Caco-2 (cell line): Measurements from ENCODE around the gene HMG20A. TPM values are rescaled to one million over a fixed set of nuclear protein-coding genes. Genes with fewer than 3 reads are reported as not detected.

Experiments
- BruUV-seq: library from RNA; stranded (reverse); fragments of 400-500 nt; replicated peaks from 2 replicates; lab custom pipeline; 2021; lab: Mats Ljungman, UMichigan
- CTCF ChIA-PET: fragments of 300-600 bp; sonication (Branson Sonifier 250); formaldehyde crosslinking; loops from one replicate; lab custom pipeline; 2022; ENCODE audit warnings: antibody characterized with exemption; lab: Charles Lee
- POLR2A ChIA-PET: fragments of 300-600 bp; sonication (Branson Sonifier 250); formaldehyde crosslinking; loops from one replicate; lab custom pipeline; 2022; ENCODE audit warnings: antibody characterized with exemption; lab: Charles Lee
- DNase-seq, 2 experiments: peaks; one replicate each; pipeline versions ENCODE4 v3.0.0 to v3.0.0-alpha.2; 2020 to 2022
- H3K27me3 ChIP-seq: replicated peaks from 2 replicates; pipeline ENCODE4 v1.6.0; 2011; ENCODE audit warnings: low read length; ENCODE audit not compliant: control insufficient read depth, insufficient read depth
- H3K36me3 ChIP-seq: 2 replicates; pipeline ENCODE4 v1.5.1; 2011; ENCODE audit warnings: low read length; ENCODE audit not compliant: control insufficient read depth, insufficient read depth
- H3K4me1 ChIP-seq: fragments of 250-450 bp; sonication (Bioruptor Pico); 2 replicates; pipeline ENCODE4 v1.5.1; 2020; ENCODE audit warnings: mild to moderate bottlenecking
- H3K4me3 ChIP-seq: 2 replicates; pipeline ENCODE4 v1.5.1; 2011; ENCODE audit warnings: low read depth, mild to moderate bottlenecking, control low read depth, low read length
- H3K9me3 ChIP-seq: fragments of 250-450 bp; sonication (Bioruptor Pico); 2 replicates; pipeline ENCODE4 v1.5.1; 2020; ENCODE audit warnings: mild to moderate bottlenecking, moderate library complexity
- H3K27ac Mint-ChIP-seq: one replicate; pipeline ENCODE4 v1.8.0; 2022; ENCODE audit warnings: mixed read lengths; ENCODE audit not compliant: unreplicated experiment
- H3K27me3 Mint-ChIP-seq: one replicate; pipeline ENCODE4 v1.8.0; 2022; ENCODE audit warnings: mixed read lengths; ENCODE audit not compliant: insufficient read depth, unreplicated experiment
- H3K36me3 Mint-ChIP-seq: one replicate; pipeline ENCODE4 v1.8.0; 2022; ENCODE audit warnings: mild to moderate bottlenecking, mixed read lengths; ENCODE audit not compliant: insufficient read depth, unreplicated experiment
- H3K4me1 Mint-ChIP-seq: one replicate; pipeline ENCODE4 v1.8.0; 2022; ENCODE audit warnings: low read depth, mixed read lengths; ENCODE audit not compliant: unreplicated experiment
- H3K4me3 Mint-ChIP-seq: one replicate; pipeline ENCODE4 v1.8.0; 2022; ENCODE audit warnings: mild to moderate bottlenecking, moderate library complexity, mixed read lengths; ENCODE audit not compliant: unreplicated experiment
- H3K9me3 Mint-ChIP-seq: one replicate; pipeline ENCODE4 v1.8.0; 2022; ENCODE audit warnings: mixed read lengths; ENCODE audit not compliant: unreplicated experiment
- CTCF ChIP-seq, 2 experiments: fragments of 200-600 bp in 1 of 2; IDR thresholded peaks; 1 replicate in 1 of 2; 2 replicates in 1 of 2; pipeline versions ENCODE4 v1.5.1 to v1.8.0; 2011 to 2022; ENCODE audit warnings: antibody characterized with exemption in 1 of 2, control low read depth in 1 of 2, inconsistent platforms in 1 of 2, low read depth in 1 of 2, low read length in 1 of 2, mild to moderate bottlenecking in 1 of 2, moderate library complexity in 1 of 2; ENCODE audit not compliant: insufficient read depth in 1 of 2, severe bottlenecking in 1 of 2, unreplicated experiment in 1 of 2
- intact Hi-C: fragments of 100-400 bp; cut with micrococcal nuclease; formaldehyde crosslinking; loops from one replicate; pipeline ENCODE4 v1.10.0; 2022; ENCODE audit not compliant: unreplicated experiment
- total RNA-seq: library from RNA; stranded (reverse); gene quantifications from 2 replicates; pipeline ENCODE4 v1.2.3, GENCODE V29; 2022

HMG20A gene
- total RNA-seq, 1 experiment from 2014 or later: 34.0 TPM

GRCh38 chr15:77518458-77518857 is 97.8 kb downstream of the HMG20A start:
- TF ChIP-seq CTCF (IDR thresholded peaks at IDR 0.05; ENCODE audit: insufficient read depth in 1 of 2, low read depth in 1 of 2, low read length in 1 of 2, severe bottlenecking in 1 of 2, unreplicated experiment in 1 of 2): no peak
- H3K27me3 ChIP-seq: no peaks in the 10 kb centered on the region
- intact Hi-C loops: no loop called here
- H3K36me3 Mint-ChIP-seq: no peaks in the 10 kb centered on the region
- no peak overlapping the region for H3K27ac Mint-ChIP-seq
- POLR2A ChIA-PET: no interaction called here
- H3K4me3 Mint-ChIP-seq: no peak overlapping the region
- H3K4me1 ChIP-seq: no peaks in the 10 kb centered on the region
- H3K36me3 ChIP-seq: no peaks in the 10 kb centered on the region
- no peaks in the 10 kb centered on the region for H3K9me3 ChIP-seq
- no TSS peak for BruUV-seq
- CTCF ChIA-PET: no interaction called here
- DNase-seq: no peak
- H3K4me3 ChIP-seq: no peak overlapping the region
- H3K9me3 Mint-ChIP-seq: no peaks in the 10 kb centered on the region
- H3K27me3 Mint-ChIP-seq: no peaks in the 10 kb centered on the region
- H3K4me1 Mint-ChIP-seq: no peaks in the 10 kb centered on the region

- Mint-ChIP-seq H3K36me3 (no peaks in the 10 kb centered on the region), H3K4me3 (no peak overlapping the region), H3K27ac (no peak overlapping the region), H3K4me1 (no peaks in the 10 kb centered on the region), H3K27me3 (no peaks in the 10 kb centered on the region), H3K9me3 (no peaks in the 10 kb centered on the region)
- no peaks in the 10 kb centered on the region for H3K36me3 ChIP-seq
- H3K27me3 ChIP-seq: no peaks in the 10 kb centered on the region
- no TSS peak for BruUV-seq
- no peak for DNase-seq
- intact Hi-C loops: no loop called here
- H3K4me3 ChIP-seq: no peak overlapping the region
- H3K4me1 ChIP-seq: no peaks in the 10 kb centered on the region
- POLR2A ChIA-PET: no interaction called here
- CTCF ChIA-PET: no interaction called here
- TF ChIP-seq CTCF (IDR thresholded peaks at IDR 0.05; ENCODE audit: insufficient read depth in 1 of 2, low read depth in 1 of 2, low read length in 1 of 2, severe bottlenecking in 1 of 2, unreplicated experiment in 1 of 2): no peak
- H3K9me3 ChIP-seq: no peaks in the 10 kb centered on the region
These were observed 98.9 kb downstream of the HMG20A start for GRCh38 chr15:77519540-77519939.

- Mint-ChIP-seq H3K27me3 (no peaks in the 10 kb centered on the region), H3K4me1 (peaks cover 5% of the 10 kb centered on the region), H3K27ac (no peak overlapping the region), H3K4me3 (no peak overlapping the region), H3K9me3 (no peaks in the 10 kb centered on the region), H3K36me3 (no peaks in the 10 kb centered on the region)
- TF ChIP-seq CTCF (IDR thresholded peaks at IDR 0.05; ENCODE audit: insufficient read depth in 1 of 2, low read depth in 1 of 2, low read length in 1 of 2, severe bottlenecking in 1 of 2, unreplicated experiment in 1 of 2): no peak
- H3K9me3 ChIP-seq: no peaks in the 10 kb centered on the region
- POLR2A ChIA-PET: no interaction called here
- H3K27me3 ChIP-seq: no peaks in the 10 kb centered on the region
- intact Hi-C loops: no loop called here
- H3K4me3 ChIP-seq: no peak overlapping the region
- H3K4me1 ChIP-seq: peaks cover 4% of the 10 kb centered on the region
- H3K36me3 ChIP-seq: no peaks in the 10 kb centered on the region
- CTCF ChIA-PET: no interaction called here
- BruUV-seq: no TSS peak
- DNase-seq: no peak
These were observed 100.5 kb downstream of the HMG20A start for GRCh38 chr15:77521206-77521605.
